GM21825 (cell line): ENCODE measurements around the gene TBCEL.

Experiments used
- ATAC-seq: cut with Tn5 transposase; IDR thresholded peaks from one replicate; pipeline ENCODE4 v1.9.1; 2021; ENCODE audit warnings: mild to moderate bottlenecking, moderate library complexity; ENCODE audit not compliant: unreplicated experiment

Gene TBCEL

DNA sequence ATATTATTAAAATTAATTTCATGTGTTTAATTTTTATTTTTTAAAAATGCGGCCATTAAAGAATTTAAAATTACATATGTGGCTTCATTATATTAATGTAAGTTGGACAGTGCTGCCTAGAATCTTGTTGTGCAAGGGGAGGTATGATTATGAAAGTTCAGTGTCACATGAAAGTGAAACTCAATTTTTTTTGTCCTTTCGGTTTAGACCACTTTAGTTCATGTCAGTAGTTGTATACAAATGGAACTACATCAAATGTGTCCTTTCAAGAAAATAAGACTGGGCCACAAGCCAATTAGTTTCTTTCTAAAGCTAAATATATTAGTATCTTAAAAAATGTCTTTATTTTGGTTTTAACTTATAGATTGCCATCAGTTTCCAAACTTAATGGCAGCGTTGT is 35.7 kb downstream of the TBCEL start:
- peak; percentile 91 for ATAC-seq

- ATAC-seq = no peak
These were observed 39.8 kb downstream of the TBCEL start for GRCh38 chr11:121063728-121064127.

DNA sequence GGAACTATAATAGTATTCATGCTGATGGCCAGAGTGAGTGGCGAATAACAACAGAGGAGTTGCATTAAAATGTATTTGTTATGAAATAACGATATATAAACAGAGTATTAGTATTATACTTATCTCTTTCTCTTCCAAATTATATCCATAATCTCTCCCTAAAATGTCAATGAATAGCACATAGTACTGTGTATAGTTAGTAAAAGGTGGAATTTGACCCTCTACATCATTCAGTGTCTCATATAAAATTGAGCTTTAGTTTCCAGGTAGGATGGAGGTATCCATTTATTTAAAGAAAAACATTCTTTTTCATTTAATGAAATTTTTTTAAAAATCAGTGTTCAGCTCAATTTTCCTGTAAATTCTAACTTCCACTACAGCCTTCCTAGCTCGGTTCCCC is 42.7 kb downstream of the TBCEL start:
- no peak for ATAC-seq

- no peak for ATAC-seq
These were observed 43.1 kb downstream of the TBCEL start for GRCh38 chr11:121067026-121067425.

GRCh38 chr11:121067453-121067852 is 43.6 kb downstream of the TBCEL start:
- ATAC-seq = no peak

GRCh38 chr11:121067962-121068647 is 44.2 kb downstream of the TBCEL start:
- no peak for ATAC-seq

DNA sequence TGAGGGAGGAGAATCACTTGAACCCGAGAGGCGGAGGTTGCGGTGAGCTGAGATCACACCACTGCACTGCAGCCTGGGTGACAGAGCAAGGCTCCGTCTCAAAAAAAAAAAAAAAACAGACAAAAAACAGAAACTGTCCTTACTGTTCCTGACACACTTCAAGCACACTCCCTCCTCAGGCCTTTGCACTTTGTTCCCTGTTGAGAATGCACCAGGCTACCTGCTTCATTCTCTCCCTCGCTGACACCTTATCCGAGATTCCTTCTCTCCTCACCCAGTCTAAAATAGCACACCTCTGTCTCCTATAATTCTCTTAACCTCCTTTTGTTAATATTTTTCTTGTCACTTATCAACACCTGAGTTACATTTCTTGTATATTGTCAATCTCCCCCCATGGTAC is 44.9 kb downstream of the TBCEL start:
- ATAC-seq = no peak

DNA sequence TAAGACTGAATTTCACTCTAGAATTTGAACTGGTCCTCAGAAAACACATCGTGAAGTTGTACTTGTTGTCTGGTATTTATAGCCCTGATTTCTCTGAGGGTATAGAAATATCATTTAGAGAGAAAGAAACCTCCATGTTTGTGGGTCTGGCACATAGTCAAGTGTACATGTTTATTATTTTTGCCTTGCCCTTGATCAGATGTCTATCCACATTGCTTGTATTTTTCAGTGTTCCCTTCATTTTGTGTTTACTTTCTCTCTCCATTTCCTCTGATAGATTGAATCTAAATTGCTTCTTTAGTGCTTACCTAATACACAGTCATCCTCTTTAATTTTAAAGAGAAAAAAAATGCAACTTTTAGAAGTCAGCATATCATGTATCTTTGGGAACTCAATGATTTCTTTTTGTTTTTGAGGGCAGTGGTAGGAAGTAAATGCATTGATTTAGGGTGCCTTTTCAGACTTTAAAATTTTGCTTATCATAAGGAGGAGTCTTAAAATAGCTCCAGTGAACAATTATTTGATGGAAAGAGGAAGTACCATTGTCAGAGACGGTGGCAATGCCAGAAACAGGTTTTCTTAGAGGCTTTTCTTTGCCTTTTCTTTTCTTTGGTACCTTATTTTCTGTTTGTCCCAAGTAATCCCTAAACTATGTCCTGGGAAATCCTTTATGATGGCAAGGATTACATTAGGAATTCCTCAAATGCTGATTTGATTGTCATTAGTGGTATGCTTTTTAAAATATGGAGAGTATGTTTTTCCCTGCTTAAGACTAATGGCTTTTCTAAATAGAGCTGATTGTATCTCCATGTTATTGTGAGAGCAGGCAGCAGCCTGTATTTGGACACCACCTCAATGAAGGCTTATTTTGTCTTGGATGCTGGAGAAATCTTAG is 47.3 kb downstream of the TBCEL start:
- no peak for ATAC-seq

DNA sequence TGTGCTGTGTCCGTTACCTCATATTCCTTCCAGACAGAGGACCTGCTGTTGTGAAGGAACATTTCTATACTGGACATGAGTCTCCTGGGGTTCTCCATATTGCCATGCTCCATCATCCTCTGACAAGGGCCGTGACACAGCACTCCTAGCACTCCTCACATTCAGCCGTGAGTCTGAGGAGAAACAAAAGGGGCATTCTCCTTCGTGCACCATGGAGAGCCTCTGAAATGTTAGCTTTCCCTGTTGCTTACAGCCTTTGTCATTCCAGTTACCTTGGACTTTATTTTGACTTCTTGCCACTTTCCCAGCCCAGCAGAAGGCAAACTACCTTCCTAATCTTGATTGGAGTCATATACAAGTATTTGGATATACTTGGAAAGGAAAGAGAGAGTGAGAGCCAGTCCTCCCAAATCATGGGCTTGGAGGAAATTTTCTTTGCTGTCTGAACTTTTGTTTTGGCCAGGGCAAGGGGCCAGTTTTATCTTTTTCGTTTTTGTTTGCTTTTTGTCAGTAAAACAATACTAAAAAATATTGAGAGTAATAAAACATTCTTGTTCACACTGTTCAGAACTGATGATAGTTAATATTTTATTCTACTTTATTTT is 48.0 kb downstream of the TBCEL start:
- no peak for ATAC-seq

DNA sequence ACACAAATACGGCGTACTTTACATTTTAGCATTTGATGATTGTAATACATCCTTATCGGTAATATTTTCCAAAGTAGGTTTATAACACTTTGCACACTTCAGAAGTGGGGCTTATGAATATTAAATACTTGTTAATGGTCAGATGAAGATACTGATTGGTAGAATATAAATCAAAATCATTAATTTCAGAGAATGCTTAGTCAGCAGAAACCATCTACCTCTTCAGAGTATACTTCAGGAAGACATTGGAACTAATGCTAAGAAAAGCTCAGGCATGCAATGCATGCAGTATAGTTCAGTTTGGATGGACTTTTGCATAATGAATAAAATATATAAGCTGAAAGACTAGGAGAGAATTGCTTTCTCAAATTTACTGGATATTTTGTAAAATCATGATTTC is 57.4 kb downstream of the TBCEL start:
- ATAC-seq = no peak

- no peak for ATAC-seq
These were observed 58.3 kb downstream of the TBCEL start for GRCh38 chr11:121082219-121082618.

GRCh38 chr11:121082670-121083069 is 58.8 kb downstream of the TBCEL start:
- ATAC-seq = no peak

GRCh38 chr11:121086866-121087265 is 63.0 kb downstream of the TBCEL start:
- no peak for ATAC-seq

GRCh38 chr11:121089566-121089965 is 65.7 kb downstream of the TBCEL start:
- no peak for ATAC-seq

GRCh38 chr11:121090145-121090721 is 66.3 kb downstream of the TBCEL start:
- no peak for ATAC-seq

GRCh38 chr11:121091492-121092152 is 67.7 kb downstream of the TBCEL start:
- ATAC-seq = no peak

GRCh38 chr11:121095561-121095960 is 71.7 kb downstream of the TBCEL start:
- no peak for ATAC-seq

- ATAC-seq = no peak
These were observed 75.5 kb downstream of the TBCEL start for GRCh38 chr11:121099364-121099763.

DNA sequence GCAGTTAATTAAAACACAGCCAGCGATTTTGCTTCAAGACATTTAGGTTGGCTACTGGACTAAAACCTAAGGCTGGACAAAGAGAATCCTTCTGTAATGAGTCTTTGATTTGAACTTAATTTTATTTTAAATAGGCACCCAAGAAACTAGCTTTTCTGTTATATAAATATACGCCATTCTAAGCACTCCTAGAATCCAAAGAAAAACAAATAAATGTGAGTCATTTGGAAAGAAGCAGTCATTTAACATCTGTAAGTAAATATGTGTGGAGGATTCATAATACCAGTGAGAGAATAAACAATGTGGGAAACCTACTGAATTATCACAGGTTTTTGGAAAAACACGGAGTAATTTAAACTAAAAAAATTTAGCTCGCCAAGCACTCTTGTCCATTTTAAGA is 76.0 kb downstream of the TBCEL start:
- no peak for ATAC-seq

DNA sequence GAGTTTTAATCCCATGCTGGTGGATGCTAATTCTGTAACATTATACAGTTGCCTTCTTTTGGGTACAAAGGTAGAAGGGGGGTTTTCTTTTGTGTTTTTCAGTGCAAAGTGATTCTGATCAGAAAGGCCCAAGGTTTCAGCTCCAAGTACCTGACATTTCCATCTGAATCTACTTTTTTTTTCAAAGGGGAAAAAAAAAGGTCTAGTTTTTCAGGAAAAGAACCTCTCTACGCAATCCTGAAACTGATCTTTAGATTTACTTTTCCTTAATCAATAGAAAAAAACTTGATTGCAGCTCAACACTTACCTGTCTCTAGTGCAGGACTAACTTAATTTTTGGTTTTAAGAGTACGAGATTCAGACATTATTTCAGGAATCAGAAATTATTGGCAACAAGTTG is 77.0 kb downstream of the TBCEL start, which contains the start of gene TECTA:
TSS of gene TECTA (plus strand) at position 301 of the 400 bp plus-strand sequence. CDS start 1,423 bp downstream, outside the sequence.
- no peak for ATAC-seq

DNA sequence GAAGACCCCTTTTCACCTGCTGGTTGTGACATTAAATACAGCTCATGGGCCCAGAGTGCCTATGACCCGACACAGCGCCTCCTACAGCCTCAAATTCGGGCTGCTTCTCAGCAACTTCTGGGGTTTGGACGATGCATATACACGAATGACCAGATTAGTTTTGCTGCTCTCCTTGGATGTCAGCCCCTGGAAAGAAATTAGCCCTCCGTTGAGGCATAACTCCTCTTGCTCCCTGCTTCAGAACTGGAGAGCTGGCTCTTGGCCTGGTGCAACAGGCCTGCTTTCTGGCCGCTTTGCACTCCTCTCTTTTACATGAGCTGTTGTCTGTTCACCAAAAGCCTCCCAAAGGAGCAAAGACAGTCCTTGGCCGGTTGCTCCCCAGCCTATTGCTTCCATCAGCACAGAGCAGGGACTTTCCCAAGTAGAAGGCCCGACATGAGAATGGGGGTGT is 80.4 kb downstream of the TBCEL start:
- ATAC-seq = no peak
